ENCODE results near the gene MOCS3. TPM values are rescaled to one million over a fixed set of nuclear protein-coding genes. Genes with fewer than 3 reads are reported as not detected.

The MOCS3 gene
- total and polyA plus RNA-seq, 2 experiments from 2014 or later, result 4.0 to 8.6 TPM

DNA sequence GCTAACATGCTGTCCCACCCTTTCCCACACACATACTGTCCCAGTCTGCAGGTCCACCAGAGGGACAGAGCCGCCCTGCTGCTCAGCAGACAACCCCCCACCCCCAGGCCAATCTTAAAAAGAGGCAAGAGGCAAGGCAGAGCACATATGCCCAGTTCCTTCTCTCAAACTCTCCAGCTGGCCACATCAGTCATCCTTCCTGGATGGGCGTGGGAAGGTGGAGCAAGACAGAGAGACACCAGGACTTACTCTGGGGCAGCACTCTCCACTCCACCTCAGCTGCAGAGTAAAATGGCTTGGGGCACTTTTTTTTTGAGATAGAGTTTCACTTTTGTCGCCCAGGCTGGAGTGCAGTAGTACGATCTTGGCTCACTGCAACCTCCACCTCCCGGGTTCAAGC lies 10.8 kb downstream of the MOCS3 start:
- Histone ChIP-seq H3K27ac (no peak overlapping the region), H3K9me3 (ENCODE audit: low read depth) (no peaks in the 10 kb centered on the region), H2AFZ (no peak overlapping the region), H3K9me2 (replicated peaks; ENCODE audit: insufficient read depth) (no peaks in the 10 kb centered on the region), H3K4me1 (ENCODE audit: insufficient read depth) (no peaks in the 10 kb centered on the region), H3K4me2 (no peak overlapping the region), H3K4me3 (no peak overlapping the region), H4K20me1 (ENCODE audit: insufficient read depth, poor library complexity, severe bottlenecking) (no peaks in the 10 kb centered on the region), H3K79me2 (no peaks in the 10 kb centered on the region), H3K27me3 (no peaks in the 10 kb centered on the region), H3K36me3 (replicated peaks; ENCODE audit: insufficient read depth, low read depth) (no peaks in the 10 kb centered on the region)
- no peak for DNase-seq (ENCODE audit: low spot score)
- 86% methylated on average over 5 of the region's 5 CpGs for WGBS (ENCODE audit: low lambda C conversion rate, missing lambda C conversion rate)
- no peak for TF ChIP-seq EZH2phosphoT487 (IDR thresholded peaks at IDR 0.05; ENCODE audit: low read depth, severe bottlenecking, unreplicated experiment)
- TF ChIP-seq, protein P1, sequence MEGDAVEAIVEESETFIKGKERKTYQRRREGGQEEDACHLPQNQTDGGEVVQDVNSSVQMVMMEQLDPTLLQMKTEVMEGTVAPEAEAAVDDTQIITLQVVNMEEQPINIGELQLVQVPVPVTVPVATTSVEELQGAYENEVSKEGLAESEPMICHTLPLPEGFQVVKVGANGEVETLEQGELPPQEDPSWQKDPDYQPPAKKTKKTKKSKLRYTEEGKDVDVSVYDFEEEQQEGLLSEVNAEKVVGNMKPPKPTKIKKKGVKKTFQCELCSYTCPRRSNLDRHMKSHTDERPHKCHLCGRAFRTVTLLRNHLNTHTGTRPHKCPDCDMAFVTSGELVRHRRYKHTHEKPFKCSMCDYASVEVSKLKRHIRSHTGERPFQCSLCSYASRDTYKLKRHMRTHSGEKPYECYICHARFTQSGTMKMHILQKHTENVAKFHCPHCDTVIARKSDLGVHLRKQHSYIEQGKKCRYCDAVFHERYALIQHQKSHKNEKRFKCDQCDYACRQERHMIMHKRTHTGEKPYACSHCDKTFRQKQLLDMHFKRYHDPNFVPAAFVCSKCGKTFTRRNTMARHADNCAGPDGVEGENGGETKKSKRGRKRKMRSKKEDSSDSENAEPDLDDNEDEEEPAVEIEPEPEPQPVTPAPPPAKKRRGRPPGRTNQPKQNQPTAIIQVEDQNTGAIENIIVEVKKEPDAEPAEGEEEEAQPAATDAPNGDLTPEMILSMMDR (IDR thresholded peaks at IDR 0.05; ENCODE audit: poor library complexity), result no peak
- no peak for TF ChIP-seq EZH2 (IDR thresholded peaks at IDR 0.05; ENCODE audit: borderline replicate concordance)

- no peaks in the 10 kb centered on the region for H3K4me1 ChIP-seq (ENCODE audit: insufficient read depth)
- H3K4me3 ChIP-seq, result no peak overlapping the region
- no peak overlapping the region for H3K4me2 ChIP-seq
- no peaks in the 10 kb centered on the region for H3K9me3 ChIP-seq (ENCODE audit: low read depth)
- H3K27me3 ChIP-seq, result no peaks in the 10 kb centered on the region
- H3K27ac ChIP-seq, result no peak overlapping the region
- WGBS (ENCODE audit: low lambda C conversion rate, missing lambda C conversion rate), result 86% methylated on average over 8 of the region's 8 CpGs
- no peaks in the 10 kb centered on the region for H4K20me1 ChIP-seq (ENCODE audit: insufficient read depth, poor library complexity, severe bottlenecking)
- no peaks in the 10 kb centered on the region for H3K79me2 ChIP-seq
- TF ChIP-seq, protein P1 (IDR thresholded peaks at IDR 0.05; ENCODE audit: poor library complexity), result no peak
- TF ChIP-seq EZH2phosphoT487 (IDR thresholded peaks at IDR 0.05; ENCODE audit: low read depth, severe bottlenecking, unreplicated experiment) (no peak), EZH2 (IDR thresholded peaks at IDR 0.05; ENCODE audit: borderline replicate concordance) (no peak)
- no peaks in the 10 kb centered on the region for H3K9me2 ChIP-seq (replicated peaks; ENCODE audit: insufficient read depth)
- DNase-seq (ENCODE audit: low spot score), result no peak
- no peak overlapping the region for H2AFZ ChIP-seq
- H3K36me3 ChIP-seq (replicated peaks; ENCODE audit: insufficient read depth, low read depth), result no peaks in the 10 kb centered on the region
Measured at GRCh38 chr20:50969912-50970311, 11.3 kb downstream of the MOCS3 start.

- whole genome bisulfite sequencing (ENCODE audit: low lambda C conversion rate, missing lambda C conversion rate), result 93% methylated on average over 10 of the region's 10 CpGs
- H3K27me3 ChIP-seq, result no peaks in the 10 kb centered on the region
- DNase-seq (ENCODE audit: low spot score), result no peak
- TF ChIP-seq EZH2phosphoT487 (IDR thresholded peaks at IDR 0.05; ENCODE audit: low read depth, severe bottlenecking, unreplicated experiment) (no peak), EZH2 (IDR thresholded peaks at IDR 0.05; ENCODE audit: borderline replicate concordance) (no peak)
- TF ChIP-seq, protein P1 (IDR thresholded peaks at IDR 0.05; ENCODE audit: poor library complexity), result no peak
- H3K79me2 ChIP-seq, result no peaks in the 10 kb centered on the region
- no peak overlapping the region for H3K4me3 ChIP-seq
- H3K9me3 ChIP-seq (ENCODE audit: low read depth), result no peaks in the 10 kb centered on the region
- H2AFZ ChIP-seq, result no peak overlapping the region
- H4K20me1 ChIP-seq (ENCODE audit: insufficient read depth, poor library complexity, severe bottlenecking), result no peaks in the 10 kb centered on the region
- H3K4me1 ChIP-seq (ENCODE audit: insufficient read depth), result no peaks in the 10 kb centered on the region
- no peak overlapping the region for H3K4me2 ChIP-seq
- H3K9me2 ChIP-seq (replicated peaks; ENCODE audit: insufficient read depth), result no peaks in the 10 kb centered on the region
- H3K36me3 ChIP-seq (replicated peaks; ENCODE audit: insufficient read depth, low read depth), result no peaks in the 10 kb centered on the region
- no peak overlapping the region for H3K27ac ChIP-seq
Measured at GRCh38 chr20:50975701-50976330, 17.2 kb downstream of the MOCS3 start.
